ENCODE results near the gene EPS8L2.

DNA sequence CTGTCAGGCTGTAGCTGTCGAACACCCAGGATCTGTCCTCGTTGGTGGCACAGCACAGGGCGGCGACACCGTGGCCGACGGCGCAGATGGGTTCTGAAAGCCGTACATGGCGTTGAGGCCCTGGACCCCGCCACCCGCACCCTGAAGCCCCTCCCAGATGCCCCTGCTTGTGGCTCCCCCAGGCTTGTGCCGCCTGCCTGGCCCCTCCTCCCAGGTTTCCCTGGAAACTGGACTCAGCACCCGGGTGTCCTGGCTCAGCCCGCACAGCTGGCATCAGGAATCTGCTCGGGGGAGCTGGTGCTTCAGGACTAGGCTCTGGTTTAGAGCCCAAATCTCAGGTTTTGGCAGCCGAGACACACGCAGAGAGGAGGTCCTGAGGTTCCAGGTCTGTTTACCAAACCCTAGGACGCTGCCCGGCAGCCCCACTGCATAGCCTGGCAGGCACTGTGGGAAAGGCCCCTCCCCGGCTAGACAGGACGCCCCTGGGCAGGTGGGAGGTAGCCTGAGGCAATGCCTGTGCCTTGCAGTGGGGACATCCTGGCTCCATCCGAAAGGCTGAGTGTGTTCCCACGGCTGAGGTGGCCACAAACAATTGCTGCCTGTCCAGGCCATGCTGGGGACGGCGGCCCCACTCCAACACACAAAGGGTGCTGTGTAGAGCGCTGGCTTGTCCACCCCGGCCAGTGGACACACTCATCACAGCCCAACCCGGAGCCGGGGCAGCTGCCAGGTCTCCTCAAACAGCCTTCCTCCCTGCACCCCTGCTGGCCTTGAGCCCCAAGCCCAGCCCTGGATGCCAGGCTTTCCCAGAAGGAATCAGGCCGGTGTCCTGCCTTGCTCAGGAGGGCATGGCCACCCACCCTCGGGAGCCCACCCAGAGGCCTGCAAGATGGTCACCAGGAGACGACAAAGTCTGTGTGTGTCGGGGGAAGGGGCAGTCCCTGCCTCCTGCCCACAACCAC is 66.7 kb downstream of the EPS8L2 start:
- TF ChIP-seq, protein P1, sequence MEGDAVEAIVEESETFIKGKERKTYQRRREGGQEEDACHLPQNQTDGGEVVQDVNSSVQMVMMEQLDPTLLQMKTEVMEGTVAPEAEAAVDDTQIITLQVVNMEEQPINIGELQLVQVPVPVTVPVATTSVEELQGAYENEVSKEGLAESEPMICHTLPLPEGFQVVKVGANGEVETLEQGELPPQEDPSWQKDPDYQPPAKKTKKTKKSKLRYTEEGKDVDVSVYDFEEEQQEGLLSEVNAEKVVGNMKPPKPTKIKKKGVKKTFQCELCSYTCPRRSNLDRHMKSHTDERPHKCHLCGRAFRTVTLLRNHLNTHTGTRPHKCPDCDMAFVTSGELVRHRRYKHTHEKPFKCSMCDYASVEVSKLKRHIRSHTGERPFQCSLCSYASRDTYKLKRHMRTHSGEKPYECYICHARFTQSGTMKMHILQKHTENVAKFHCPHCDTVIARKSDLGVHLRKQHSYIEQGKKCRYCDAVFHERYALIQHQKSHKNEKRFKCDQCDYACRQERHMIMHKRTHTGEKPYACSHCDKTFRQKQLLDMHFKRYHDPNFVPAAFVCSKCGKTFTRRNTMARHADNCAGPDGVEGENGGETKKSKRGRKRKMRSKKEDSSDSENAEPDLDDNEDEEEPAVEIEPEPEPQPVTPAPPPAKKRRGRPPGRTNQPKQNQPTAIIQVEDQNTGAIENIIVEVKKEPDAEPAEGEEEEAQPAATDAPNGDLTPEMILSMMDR (IDR thresholded peaks at IDR 0.05; ENCODE audit: insufficient read depth, low read depth, low read length): no peak
- TF ChIP-seq EZH2 (IDR thresholded peaks at IDR 0.05; ENCODE audit: insufficient read depth, low read length): no peak

Data from astrocyte (in vitro differentiated cells and primary cell).